Motor neuron (in vitro differentiated cells): Measurements from ENCODE around the gene GRIK4. TPM values are rescaled to one million over a fixed set of nuclear protein-coding genes. Genes with fewer than 3 reads are reported as not detected.

Experiments
- ATAC-seq, 8 experiments: fragments of 200-7000 bp; cut with Tn5 transposase; replicated peaks in 6 of 8; 2 replicates each; pipeline ENCODE4 v1.8.0; 2021; ENCODE audit warnings: mild to moderate bottlenecking in 8 of 8, moderate library complexity in 8 of 8
- H3K27ac ChIP-seq, 2 donors: fragments of 250-450 bp; sonication (Bioruptor Pico); 2 replicates each; pipeline ENCODE4 v1.9.0; 2021; ENCODE audit warnings: antibody characterized with exemption in 2 of 2, mild to moderate bottlenecking in 2 of 2, moderate library complexity in 1 of 2
- H3K4me1 ChIP-seq, 2 donors: fragments of 250-450 bp; sonication (Bioruptor Pico); replicated peaks in 1 of 2; 2 replicates each; pipeline ENCODE4 v1.6.1; 2021; ENCODE audit warnings: antibody characterized with exemption in 2 of 2, mild to moderate bottlenecking in 2 of 2, moderate library complexity in 1 of 2
- H3K4me3 ChIP-seq, 5 donors: fragments of 250-450 bp; sonication (Bioruptor Pico); 2 replicates each; pipeline ENCODE4 v1.9.0; 2021; ENCODE audit warnings: antibody characterized with exemption in 5 of 5, mild to moderate bottlenecking in 5 of 5, moderate library complexity in 4 of 5
- WGBS, 10 experiments: fragments of 450-650 bp; shearing (Covaris generic); methylation state at CpG; one replicate each; pipeline ENCODE4 v1.0.0; 2022; 5-methylcytosine and 5-hydroxymethylcytosine counted together
- in situ Hi-C, 9 experiments: fragments of 400-800 bp; cut with MboI; loops; one replicate each; pipeline ENCODE4 v1.15.0; 2021; ENCODE audit warnings: low sequenced_read_pairs in 9 of 9, low pct_unique_long_range_greater_than_20kb in 2 of 9; ENCODE audit not compliant: unreplicated experiment in 9 of 9
- total RNA-seq, 8 experiments: library from RNA; unstranded; fragments of 300-600 nt; gene quantifications; 2 replicates each; pipeline versions ENCODE4 v1.2.3 to v1.2.4, GENCODE V29; 2022

The GRIK4 gene
- total RNA-seq, 8 experiments from 2014 or later = 0.75 to 11.1 (median 1.7) TPM

DNA sequence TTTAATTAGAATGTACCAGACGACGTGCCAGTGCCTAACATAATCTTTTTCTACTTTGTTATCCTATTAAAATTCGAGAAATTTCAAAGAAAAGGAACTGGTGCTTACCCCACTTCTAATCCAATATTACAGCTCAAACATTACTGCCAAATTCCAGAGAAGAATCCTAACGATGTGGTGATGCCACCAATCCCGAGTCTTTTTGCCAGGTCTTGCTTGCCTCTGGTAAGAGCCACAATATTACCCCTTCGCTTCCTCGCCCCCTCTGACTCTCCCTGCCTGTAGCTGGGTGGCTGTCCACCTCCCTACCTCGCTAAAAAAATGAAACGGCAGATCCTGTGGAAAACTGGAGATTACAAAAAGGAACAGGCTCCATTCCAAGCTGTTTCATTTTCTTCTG lies 462.9 kb downstream of the GRIK4 start:
- 0 to 93% (median 57%) methylated on average over 1 to 7 of the region's 9 CpGs for WGBS, 10 experiments
- no peak overlapping the region for H3K27ac ChIP-seq
- no peak for ATAC-seq
- in situ Hi-C loops = loop anchor here in 3 of 9 experiments (25.0 kb wide), 1 partner anchor 462 kb away; the partner anchor contains the start of gene GRIK4 (in 3 of the 3)
- H3K4me1 ChIP-seq = peaks cover 0 to 8% of the 10 kb centered on the region in 2 donors
- no peak overlapping the region for H3K4me3 ChIP-seq

DNA sequence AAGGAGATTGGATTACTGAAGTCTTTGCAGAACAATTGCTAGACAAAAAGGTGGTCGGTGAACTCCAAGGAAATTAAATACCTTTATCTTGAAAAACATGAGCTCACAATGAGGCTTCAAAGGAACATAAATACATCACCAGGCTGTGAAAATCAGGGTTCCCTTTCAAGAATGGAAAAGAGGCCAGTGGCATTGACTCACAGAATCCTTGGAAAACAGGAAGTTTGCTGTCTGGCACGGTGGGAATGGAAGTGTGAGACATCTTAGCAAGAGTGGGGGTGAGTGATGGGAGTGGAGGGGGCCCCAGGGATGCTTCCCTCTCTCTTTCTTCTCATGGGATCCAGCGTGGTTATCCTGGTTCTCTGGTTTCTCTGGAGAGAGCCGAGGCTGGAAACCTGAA lies 463.4 kb downstream of the GRIK4 start:
- Histone ChIP-seq H3K27ac (no peak overlapping the region), H3K4me3 (no peak overlapping the region), H3K4me1 (peaks cover 0 to 8% of the 10 kb centered on the region in 2 donors)
- no peak for ATAC-seq
- in situ Hi-C loops = loop anchor here in 3 of 9 experiments (25.0 kb wide), 1 partner anchor 463 kb away; the partner anchor contains the start of gene GRIK4 (in 3 of the 3)
- 0 to 75% (median 34%) methylated on average over 1 to 4 of the region's 4 CpGs; no CpG with 5 or more reads in 2 of the 10 experiments for WGBS, 10 experiments

DNA sequence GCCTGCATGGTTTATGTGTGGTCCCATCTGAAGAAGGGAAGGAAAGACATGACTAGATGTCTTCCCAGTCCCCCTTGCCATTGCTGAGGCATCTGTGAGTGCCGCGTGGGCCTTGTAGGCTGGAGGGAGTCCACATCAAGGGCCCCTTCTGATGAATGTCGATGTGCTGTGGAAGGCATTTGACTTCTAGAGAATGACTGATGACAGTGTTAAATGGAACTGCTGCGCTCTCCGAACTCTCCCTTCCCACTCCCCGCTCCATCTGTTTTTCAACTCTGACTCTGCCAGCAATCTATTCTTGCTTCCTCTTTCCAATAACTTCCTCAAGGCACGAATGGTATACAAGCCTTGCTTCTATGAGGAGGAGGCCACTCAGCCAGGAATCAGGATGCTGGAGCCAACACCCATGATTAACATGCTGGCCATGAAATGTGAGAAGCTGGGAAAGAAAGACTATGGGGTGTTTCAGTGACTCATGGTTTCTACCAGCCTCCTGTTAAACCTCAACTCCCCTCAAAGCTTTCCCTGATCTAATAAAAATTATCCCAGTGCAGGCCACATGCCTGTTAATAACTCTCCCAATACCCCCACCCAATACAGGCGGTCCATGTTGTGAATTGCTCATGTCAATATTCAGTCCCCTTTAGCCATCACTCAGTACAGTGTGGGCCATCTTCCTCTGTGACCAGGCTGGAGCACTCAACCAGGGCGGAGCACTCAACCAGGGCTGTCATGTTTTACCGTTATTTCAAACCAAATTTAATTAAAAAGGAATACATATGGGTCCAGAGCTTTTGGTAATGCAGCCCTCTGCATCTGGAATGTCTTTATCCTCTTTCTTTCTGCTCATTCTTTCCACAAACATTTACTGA lies 466.0 kb downstream of the GRIK4 start:
- Histone ChIP-seq H3K4me1 (peaks cover 0 to 8% of the 10 kb centered on the region in 2 donors), H3K4me3 (no peak overlapping the region), H3K27ac (no peak overlapping the region)
- in situ Hi-C loops = no loop called here
- peak in 3 of 8 experiments; percentile 96 to 99 (median 99) for ATAC-seq
- 19 to 100% (median 85%) methylated on average over 1 to 10 of the region's 10 CpGs; no CpG with 5 or more reads in 1 of the 10 experiments for WGBS, 10 experiments

DNA sequence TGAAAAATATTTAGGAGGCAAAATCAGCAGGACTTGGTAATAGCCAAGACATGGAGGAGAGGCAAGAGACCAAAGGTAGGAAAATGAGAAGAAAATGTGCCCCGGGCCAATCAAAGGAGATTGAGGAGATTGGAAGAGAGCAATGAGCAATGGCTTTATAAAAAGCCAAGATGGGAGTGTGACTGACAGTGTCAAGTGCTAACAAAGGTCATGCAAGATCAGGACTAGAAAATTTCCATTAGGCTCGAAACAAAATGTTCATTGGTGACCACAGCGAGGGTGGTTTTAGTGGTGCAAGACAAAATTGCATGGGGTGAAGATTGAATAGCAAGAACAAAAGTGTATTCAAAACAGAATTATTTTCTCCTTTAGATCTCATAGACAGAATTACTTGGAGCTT lies 467.2 kb downstream of the GRIK4 start:
- in situ Hi-C loops = no loop called here
- no peak overlapping the region for H3K27ac ChIP-seq
- 25 to 81% (median 65%) methylated on average over 1 to 3 of the region's 3 CpGs for WGBS, 10 experiments

DNA sequence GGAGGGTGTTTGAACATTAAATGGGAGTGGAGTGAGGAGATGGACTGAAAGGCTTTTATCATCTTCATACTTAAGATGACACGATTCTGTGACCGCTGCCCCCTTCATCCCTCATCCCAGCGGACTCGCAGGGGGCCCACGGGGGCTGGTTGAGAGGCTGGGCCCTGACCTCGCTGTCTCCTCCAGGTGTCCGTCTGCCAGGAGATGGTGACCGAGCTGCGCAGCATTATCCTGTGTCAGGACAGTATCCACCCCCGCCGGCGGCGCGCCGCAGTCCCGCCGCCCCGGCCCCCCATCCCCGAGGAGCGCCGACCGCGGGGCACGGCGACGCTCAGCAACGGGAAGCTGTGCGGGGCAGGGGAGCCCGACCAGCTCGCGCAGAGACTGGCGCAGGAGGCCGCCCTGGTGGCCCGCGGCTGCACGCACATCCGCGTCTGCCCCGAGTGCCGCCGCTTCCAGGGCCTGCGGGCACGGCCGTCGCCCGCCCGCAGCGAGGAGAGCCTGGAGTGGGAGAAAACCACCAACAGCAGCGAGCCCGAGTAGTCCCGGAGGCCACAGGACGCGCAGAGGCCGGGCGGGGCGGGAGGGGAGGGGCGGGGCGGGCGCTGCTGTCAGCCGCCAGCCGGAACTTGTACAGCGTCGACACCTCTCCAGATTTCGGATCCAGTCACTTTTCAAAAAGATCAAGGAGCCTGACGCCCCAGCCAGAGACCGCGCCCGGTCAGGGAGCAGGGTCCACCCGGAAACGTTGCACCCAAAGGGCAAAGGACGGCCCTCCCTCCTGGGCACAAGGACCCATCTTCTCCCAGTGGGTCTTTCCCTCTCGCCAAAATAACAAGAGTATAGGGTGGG lies 474.4 kb downstream of the GRIK4 start:
- H3K27ac ChIP-seq = no peak overlapping the region
- H3K4me1 ChIP-seq = no peaks in the 10 kb centered on the region
- in situ Hi-C loops = no loop called here
- H3K4me3 ChIP-seq = peak overlapping the region; percentile 33 to 40 (median 38)
- WGBS, 10 experiments = 7 to 50% (median 20%) methylated on average over 1 to 3 of the region's 72 CpGs; no CpG with 5 or more reads in 5 of the 10 experiments
- ATAC-seq = peak; percentile 95 to 97 (median 96)

More for the DNA sequence above, 467.2 kb downstream of the GRIK4 start:
- no peak for ATAC-seq
- Histone ChIP-seq H3K4me3 (no peak overlapping the region), H3K4me1 (peaks cover 0 to 8% of the 10 kb centered on the region in 2 donors)

DNA sequence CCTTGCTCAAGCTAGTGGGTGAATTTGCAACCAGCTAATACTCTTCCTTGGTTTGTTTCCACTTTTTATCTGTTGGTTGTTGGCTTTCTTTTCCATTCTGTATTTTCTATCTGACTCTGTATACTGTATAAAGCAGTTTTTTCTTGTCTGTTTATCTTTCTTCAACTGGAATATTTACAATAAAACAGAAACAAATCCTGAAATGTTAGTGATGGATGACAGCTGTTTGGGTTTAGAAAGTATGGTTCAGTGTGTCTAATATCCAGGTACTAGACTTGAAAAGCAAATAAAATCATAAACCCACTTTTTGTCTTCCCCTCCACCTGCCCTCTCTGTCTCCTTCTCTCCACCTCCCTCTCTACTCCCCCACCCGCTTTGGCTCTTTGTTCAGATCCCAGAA lies 477.1 kb downstream of the GRIK4 start:
- in situ Hi-C loops = no loop called here
- no peak for ATAC-seq
- Histone ChIP-seq H3K4me3 (no peak overlapping the region), H3K4me1 (peaks cover 0 to 5% of the 10 kb centered on the region in 2 donors), H3K27ac (no peak overlapping the region)
- 25 to 100% (median 51%) methylated on average over 1 of the region's 1 CpG; no CpG with 5 or more reads in 4 of the 10 experiments for WGBS, 10 experiments

DNA sequence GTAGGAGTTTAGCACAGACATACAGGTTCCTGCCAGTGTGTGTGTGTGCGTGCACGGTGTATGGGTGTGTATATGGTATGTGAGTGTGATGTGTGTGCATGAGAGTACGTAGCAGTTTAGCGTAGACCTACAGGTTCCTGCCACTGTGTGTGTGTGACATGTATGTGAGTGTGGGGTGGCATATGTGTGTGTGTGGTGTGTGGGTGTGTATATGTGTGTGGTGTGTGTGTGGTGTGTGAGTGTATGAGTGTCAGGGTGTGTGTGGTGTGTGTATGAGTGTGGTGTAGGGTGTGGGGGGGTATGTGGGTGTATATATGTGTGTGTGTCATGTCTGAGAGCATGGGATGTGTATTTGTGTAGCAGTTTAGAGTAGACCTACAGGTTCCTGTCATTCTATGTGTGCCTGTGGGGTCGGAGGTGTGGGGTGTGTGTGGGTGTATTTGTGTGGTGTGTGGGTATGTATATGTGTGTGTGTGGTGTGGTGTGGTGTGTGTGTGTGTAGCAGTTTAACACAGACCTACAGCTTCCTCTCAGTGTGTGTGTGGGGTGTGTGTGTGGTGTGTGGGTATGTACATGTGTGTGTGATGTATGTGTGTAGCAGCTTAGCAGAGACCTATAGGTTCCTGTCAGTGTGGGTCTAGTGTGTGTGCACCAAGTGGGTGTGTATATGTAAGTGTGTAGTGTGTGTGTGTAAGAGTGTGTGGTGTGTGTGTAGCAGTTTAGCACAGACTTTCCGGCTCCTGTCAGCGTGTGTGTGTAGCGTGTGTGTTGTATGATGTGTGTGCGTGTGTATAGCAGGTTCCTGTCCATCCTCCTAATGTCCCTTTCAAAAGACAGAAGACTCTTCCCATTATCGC lies 480.5 kb downstream of the GRIK4 start:
- in situ Hi-C loops = no loop called here
- Histone ChIP-seq H3K27ac (no peak overlapping the region), H3K4me3 (no peak overlapping the region), H3K4me1 (peaks cover 0 to 11% of the 10 kb centered on the region in 2 donors)
- no peak for ATAC-seq
- WGBS, 10 experiments = 74 to 100% (median 96%) methylated on average over 1 to 8 of the region's 10 CpGs; no CpG with 5 or more reads in 2 of the 10 experiments

DNA sequence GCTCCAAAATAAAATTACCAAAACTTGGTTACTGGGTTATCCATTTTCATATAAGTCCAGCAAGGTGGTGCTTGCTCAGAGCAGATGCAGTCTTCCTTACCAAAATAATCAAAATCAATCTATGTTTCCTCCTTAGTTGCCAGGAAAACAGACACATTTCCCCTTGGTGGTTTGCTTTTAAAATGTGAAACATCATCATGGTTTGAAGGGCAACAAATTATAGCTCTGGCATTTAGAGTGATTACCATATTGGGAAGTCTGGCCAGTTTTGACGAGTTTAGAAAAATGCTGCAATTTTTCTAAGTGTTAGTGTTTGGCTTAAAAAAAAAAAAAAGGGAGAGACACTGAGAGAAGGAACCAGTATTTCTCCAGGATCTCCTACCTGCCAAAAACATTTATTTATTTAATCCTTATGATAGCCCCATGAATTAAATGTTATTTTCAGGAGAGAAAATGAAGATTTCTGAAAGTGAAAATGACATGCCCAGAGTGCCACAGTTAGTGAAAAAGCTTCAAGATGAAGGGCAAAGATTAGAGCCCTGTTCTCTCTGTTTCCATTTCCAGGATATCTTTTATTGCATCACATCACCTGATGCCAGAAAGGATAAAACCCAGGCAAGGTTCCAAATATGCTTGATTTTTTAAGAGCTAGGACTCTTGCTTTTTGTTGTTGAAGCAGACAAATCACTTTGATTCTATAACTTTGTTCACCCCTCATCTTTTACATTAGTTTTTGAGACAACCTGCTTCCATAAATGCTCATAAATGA lies 482.7 kb downstream of the GRIK4 start:
- Histone ChIP-seq H3K4me3 (no peak overlapping the region), H3K4me1 (peaks cover 0 to 11% of the 10 kb centered on the region in 2 donors), H3K27ac (no peak overlapping the region)
- 0 to 100% (median 71%) methylated on average over 1 of the region's 1 CpG; no CpG with 5 or more reads in 1 of the 10 experiments for WGBS, 10 experiments
- ATAC-seq = peak in 1 of 8 experiments; percentile 24
- in situ Hi-C loops = no loop called here

DNA sequence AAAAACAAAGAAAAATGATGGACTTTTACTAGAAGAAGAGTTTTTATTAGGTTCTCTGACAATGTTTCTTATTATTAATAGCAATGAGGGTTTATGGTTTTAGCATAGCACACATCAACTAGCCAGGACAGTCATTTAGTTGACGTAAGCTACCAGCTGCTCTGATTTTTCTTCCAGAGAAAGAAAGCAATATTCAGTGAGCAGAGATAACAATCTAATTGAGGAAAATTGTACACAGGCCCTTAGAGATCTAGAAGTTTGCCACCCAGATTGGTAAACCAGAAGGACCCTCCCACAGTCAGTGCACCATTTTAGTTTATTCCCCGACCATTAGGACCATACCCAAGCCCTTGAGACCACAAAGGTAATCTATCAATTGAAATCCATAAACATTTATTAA lies 483.6 kb downstream of the GRIK4 start:
- ATAC-seq = no peak
- Histone ChIP-seq H3K4me3 (no peak overlapping the region), H3K4me1 (peaks cover 0 to 11% of the 10 kb centered on the region in 2 donors), H3K27ac (no peak overlapping the region)
- in situ Hi-C loops = no loop called here
- WGBS, 10 experiments = 30 to 100% (median 90%) methylated on average over 1 to 2 of the region's 2 CpGs; no CpG with 5 or more reads in 2 of the 10 experiments

DNA sequence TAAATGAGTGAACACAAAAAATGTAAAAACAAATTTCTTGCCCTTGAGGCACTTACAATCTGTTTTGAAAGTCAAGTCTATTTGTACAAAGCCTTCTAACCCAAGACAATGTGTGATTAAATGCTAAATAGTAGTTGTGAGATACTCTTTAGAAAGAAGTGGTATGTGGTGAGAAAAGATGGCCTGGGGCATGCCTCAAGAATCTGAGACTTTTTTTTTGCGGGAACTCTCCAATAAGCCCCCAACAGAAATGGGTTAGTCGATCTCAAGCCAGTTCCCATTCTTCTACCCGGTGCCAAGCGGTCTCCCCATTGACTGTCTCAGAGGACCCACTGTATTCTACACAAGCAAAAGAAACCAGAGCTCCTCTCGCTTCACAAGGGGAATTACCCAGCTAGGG lies 485.4 kb downstream of the GRIK4 start:
- 0 to 90% (median 53%) methylated on average over 1 to 4 of the region's 5 CpGs; no CpG with 5 or more reads in 3 of the 10 experiments for WGBS, 10 experiments
- ATAC-seq = no peak
- Histone ChIP-seq H3K4me1 (peaks cover 0 to 11% of the 10 kb centered on the region in 2 donors), H3K27ac (no peak overlapping the region), H3K4me3 (no peak overlapping the region)
- in situ Hi-C loops = no loop called here

DNA sequence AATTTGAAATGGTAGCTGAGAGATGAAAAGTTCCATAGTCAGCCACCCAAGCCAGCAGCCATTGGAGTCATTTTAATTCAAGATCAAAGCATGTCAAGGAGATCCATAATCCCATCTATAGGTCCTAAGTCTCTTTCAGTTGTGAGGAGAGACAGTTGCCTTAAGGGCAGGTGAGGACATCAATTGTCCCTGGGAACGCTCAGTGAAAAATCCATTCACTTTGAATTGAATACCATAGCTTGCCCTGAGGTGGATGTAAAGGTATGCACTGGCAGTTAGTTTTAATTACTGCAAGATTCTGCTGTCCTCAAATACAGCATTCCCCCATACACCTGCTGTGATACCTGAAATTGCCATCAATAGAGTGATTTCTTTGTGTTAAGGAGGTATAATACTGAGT lies 487.0 kb downstream of the GRIK4 start:
- 67 to 100% (median 100%) methylated on average over 1 of the region's 1 CpG; no CpG with 5 or more reads in 5 of the 10 experiments for WGBS, 10 experiments
- no peak for ATAC-seq
- Histone ChIP-seq H3K4me1 (peaks cover 0 to 6% of the 10 kb centered on the region in 2 donors), H3K27ac (no peak overlapping the region), H3K4me3 (no peak overlapping the region)
- in situ Hi-C loops = no loop called here
